Measurements from ENCODE around the gene CDC6.

GRCh38 chr17:40343219-40344119 lies 55.8 kb downstream of the CDC6 start:
- no peak for TF ChIP-seq CTCF (IDR thresholded peaks at IDR 0.05)
- no peak for TF ChIP-seq POLR2A (IDR thresholded peaks at IDR 0.05)

Measured in heart left ventricle (tissue), 13 donors.